Uterus (tissue), 2 donors: Measurements from ENCODE around the gene STX11.
"Not testable (repeated sequence)": the region's sequence is repeated elsewhere in the genome, so short reads cannot be mapped to it uniquely, and the experiment has no call there.

ENCODE experiments used
- CTCF ChIP-seq, 4 experiments: fragments of 200-600 bp in 2 of 4; fragments of 450-650 bp in 2 of 4; sonication (generic) in 2 of 4; IDR thresholded peaks; one replicate each; pipeline ENCODE4 v1.5.1; 2016 to 2019; ENCODE audit warnings: antibody characterized with exemption in 4 of 4, mild to moderate bottlenecking in 2 of 4, moderate library complexity in 1 of 4
- POLR2A ChIP-seq, 2 donors: fragments of 450-650 bp; IDR thresholded peaks; one replicate each; pipeline ENCODE4 v1.6.1; 2016; ENCODE audit warnings: antibody characterized with exemption in 2 of 2, mild to moderate bottlenecking in 1 of 2, moderate library complexity in 1 of 2

GRCh38 chr6:144132167-144132690 lies 18.1 kb upstream of the STX11 start:
- TF ChIP-seq CTCF, POLR2A (IDR thresholded peaks at IDR 0.05): not testable (repeated sequence)
